OCI-LY7 (cell line): ENCODE data around the gene ABCC9. TPM values are rescaled to one million over a fixed set of nuclear protein-coding genes. Genes with fewer than 3 reads are reported as not detected.

ENCODE experiments used
- BruUV-seq: library from RNA; stranded (reverse); fragments of 400-500 nt; replicated peaks from 2 replicates; lab custom pipeline; 2021; lab: Mats Ljungman, UMichigan
- CTCF ChIA-PET: fragments of 300-600 bp; sonication (Branson Sonifier 250); formaldehyde crosslinking; loops from one replicate; lab custom pipeline; 2022; ENCODE audit warnings: antibody characterized with exemption; ENCODE audit not compliant: unreplicated experiment; lab: Charles Lee
- POLR2A ChIA-PET: fragments of 300-600 bp; sonication (Branson Sonifier 250); formaldehyde crosslinking; loops from one replicate; lab custom pipeline; 2022; ENCODE audit warnings: antibody characterized with exemption; lab: Charles Lee
- DNase-seq: peaks from one replicate; pipeline ENCODE4 v3.0.0-alpha.2; 2015; ENCODE audit warnings: low spot score
- H2AFZ ChIP-seq: fragments of 200-600 bp; sonication (generic), shearing (Covaris generic); 2 replicates; pipeline ENCODE4 v1.6.1; 2014; ENCODE audit warnings: mild to moderate bottlenecking, antibody characterized with exemption, low read length, moderate library complexity
- H3K27ac ChIP-seq: fragments of 200-600 bp; sonication (generic); 2 replicates; pipeline ENCODE4 v1.5.1; 2014; ENCODE audit warnings: mixed run types, low read depth, mild to moderate bottlenecking, moderate library complexity, low read length, inconsistent platforms; ENCODE audit not compliant: poor library complexity, severe bottlenecking
- H3K36me3 ChIP-seq: fragments of 200-600 bp; sonication (generic); 2 replicates; pipeline ENCODE4 v1.6.1; 2014; ENCODE audit warnings: mild to moderate bottlenecking, antibody characterized with exemption, low read length, moderate library complexity, mixed read lengths; ENCODE audit not compliant: insufficient read depth
- H3K4me1 ChIP-seq: fragments of 200-600 bp; sonication (generic); 2 replicates; pipeline ENCODE4 v1.5.1; 2014; ENCODE audit warnings: mild to moderate bottlenecking, low read length; ENCODE audit not compliant: insufficient read depth, poor library complexity, severe bottlenecking
- H3K4me2 ChIP-seq: fragments of 200-600 bp; sonication (generic); 2 replicates; pipeline ENCODE4 v1.6.1; 2014; ENCODE audit warnings: mild to moderate bottlenecking, low read length
- H3K4me3 ChIP-seq: fragments of 200-600 bp; sonication (generic); 2 replicates; pipeline ENCODE4 v1.5.1; 2014; ENCODE audit warnings: mild to moderate bottlenecking, low read depth, low read length; ENCODE audit not compliant: poor library complexity, severe bottlenecking
- H3K79me2 ChIP-seq: fragments of 200-600 bp; sonication (generic); 2 replicates; pipeline ENCODE4 v1.6.1; 2016; ENCODE audit warnings: low read depth, mild to moderate bottlenecking, low read length, moderate library complexity, mixed read lengths; ENCODE audit not compliant: insufficient read depth
- H3K9me2 ChIP-seq: fragments of 200-600 bp; sonication (generic); 2 replicates; pipeline ENCODE4 v1.6.1; 2016; ENCODE audit warnings: mild to moderate bottlenecking, low read length, mixed read lengths; ENCODE audit not compliant: insufficient read depth
- H3K9me3 ChIP-seq: fragments of 200-600 bp; sonication (generic); 2 replicates; pipeline ENCODE4 v1.6.1; 2014; ENCODE audit warnings: mild to moderate bottlenecking, mixed run types, low read length, mixed read lengths
- H4K20me1 ChIP-seq: fragments of 200-600 bp; sonication (generic); 2 replicates; pipeline ENCODE4 v1.6.1; 2014; ENCODE audit warnings: mild to moderate bottlenecking, antibody characterized with exemption, low read length, moderate library complexity, mixed read lengths; ENCODE audit not compliant: insufficient read depth
- EZH2phosphoT487 ChIP-seq: fragments of 200-600 bp; sonication (generic); IDR thresholded peaks from 2 replicates; pipeline ENCODE4 v1.6.1; 2018; ENCODE audit warnings: low read depth, borderline replicate concordance, mild to moderate bottlenecking, mixed run types, antibody characterized with exemption, low read length, moderate library complexity, mixed read lengths
- intact Hi-C: fragments of 100-400 bp; cut with micrococcal nuclease; formaldehyde crosslinking; loops from one replicate; pipeline ENCODE4 v1.10.0; 2022; ENCODE audit not compliant: unreplicated experiment
- total RNA-seq, 2 experiments: library from RNA; depleted of rRNA in 1 of 2; stranded (reverse); fragments of >200 nt in 1 of 2; shearing (Covaris generic) in 1 of 2; gene quantifications; 2 replicates each; pipeline ENCODE4 v1.2.3, GENCODE V29; 2014 to 2022
- TF ChIP-seq, protein P1 (sequence below): fragments of 200-600 bp; sonication (generic); conservative IDR thresholded peaks from 2 replicates; pipeline ENCODE4 v1.5.1; 2014; ENCODE audit warnings: mild to moderate bottlenecking, antibody characterized with exemption, low read length, moderate library complexity, mixed read lengths

ABCC9 gene
- total RNA-seq, 2 experiments from 2014 or later: not detected

DNA sequence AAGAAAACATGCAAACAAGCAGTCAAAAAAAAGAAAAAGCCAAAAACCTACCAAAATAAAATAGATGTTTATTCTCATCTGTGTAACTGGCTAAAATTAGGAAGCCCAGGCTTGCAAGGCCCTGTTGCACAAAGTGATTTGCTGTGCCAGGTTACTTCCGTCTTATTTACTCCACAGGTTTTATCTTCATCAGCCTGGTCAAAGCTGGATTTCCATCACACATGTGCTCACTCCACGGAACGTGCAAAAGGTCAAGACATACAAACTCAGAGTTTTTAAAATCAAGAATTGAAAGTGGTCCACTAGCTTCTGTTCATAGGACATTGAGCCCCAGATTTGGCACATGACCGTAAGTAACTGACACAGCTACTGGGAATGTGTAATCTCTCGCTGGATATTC is 181.5 kb downstream of the ABCC9 start:
- TF ChIP-seq, protein P1, sequence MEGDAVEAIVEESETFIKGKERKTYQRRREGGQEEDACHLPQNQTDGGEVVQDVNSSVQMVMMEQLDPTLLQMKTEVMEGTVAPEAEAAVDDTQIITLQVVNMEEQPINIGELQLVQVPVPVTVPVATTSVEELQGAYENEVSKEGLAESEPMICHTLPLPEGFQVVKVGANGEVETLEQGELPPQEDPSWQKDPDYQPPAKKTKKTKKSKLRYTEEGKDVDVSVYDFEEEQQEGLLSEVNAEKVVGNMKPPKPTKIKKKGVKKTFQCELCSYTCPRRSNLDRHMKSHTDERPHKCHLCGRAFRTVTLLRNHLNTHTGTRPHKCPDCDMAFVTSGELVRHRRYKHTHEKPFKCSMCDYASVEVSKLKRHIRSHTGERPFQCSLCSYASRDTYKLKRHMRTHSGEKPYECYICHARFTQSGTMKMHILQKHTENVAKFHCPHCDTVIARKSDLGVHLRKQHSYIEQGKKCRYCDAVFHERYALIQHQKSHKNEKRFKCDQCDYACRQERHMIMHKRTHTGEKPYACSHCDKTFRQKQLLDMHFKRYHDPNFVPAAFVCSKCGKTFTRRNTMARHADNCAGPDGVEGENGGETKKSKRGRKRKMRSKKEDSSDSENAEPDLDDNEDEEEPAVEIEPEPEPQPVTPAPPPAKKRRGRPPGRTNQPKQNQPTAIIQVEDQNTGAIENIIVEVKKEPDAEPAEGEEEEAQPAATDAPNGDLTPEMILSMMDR: no peak
- no peak for TF ChIP-seq EZH2phosphoT487
- CTCF ChIA-PET: no interaction called here

DNA sequence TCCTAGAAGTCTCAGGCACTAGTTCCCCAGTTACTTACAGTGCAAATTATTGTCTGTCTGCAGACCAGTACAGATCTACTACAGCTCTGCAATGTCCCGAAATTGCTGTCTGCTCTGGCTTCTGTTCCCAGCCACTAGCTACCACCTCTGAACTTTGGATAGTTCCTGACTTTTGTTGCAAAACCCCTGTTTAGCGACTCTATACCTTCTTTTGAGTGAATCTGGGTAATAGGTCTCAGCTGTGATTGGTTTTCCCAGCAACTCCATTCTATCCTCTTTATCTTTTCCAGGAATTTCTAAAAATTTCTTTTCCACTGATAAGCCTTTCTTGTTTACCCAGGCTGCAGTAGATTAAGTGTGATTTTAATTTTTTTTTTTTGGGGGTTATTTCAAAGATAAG is 183.5 kb downstream of the ABCC9 start:
- DNase-seq: no peak
- H3K9me3 ChIP-seq: no peaks in the 10 kb centered on the region
- intact Hi-C loops: no loop called here
- TF ChIP-seq, protein P1: no peak
- TF ChIP-seq EZH2phosphoT487: no peak
- H3K4me1 ChIP-seq: no peaks in the 10 kb centered on the region
- no peak overlapping the region for H3K27ac ChIP-seq
- no peaks in the 10 kb centered on the region for H4K20me1 ChIP-seq
- H3K79me2 ChIP-seq: no peaks in the 10 kb centered on the region
- ChIA-PET CTCF (no interaction called here), POLR2A (interaction anchor here (0.6 to 0.7 kb wide), 2 partner anchors 15 to 343 kb away, joined by 3 to 4 read pairs; no protein-coding TSS in a partner anchor)
- no peak overlapping the region for H2AFZ ChIP-seq
- H3K4me3 ChIP-seq: no peak overlapping the region
- no peaks in the 10 kb centered on the region for H3K9me2 ChIP-seq
- BruUV-seq: no TSS peak
- no peaks in the 10 kb centered on the region for H3K36me3 ChIP-seq
- no peak overlapping the region for H3K4me2 ChIP-seq

More for the DNA sequence above, 181.5 kb downstream of the ABCC9 start:
- Histone ChIP-seq H3K4me1 (no peaks in the 10 kb centered on the region), H3K9me2 (no peaks in the 10 kb centered on the region), H3K4me2 (no peak overlapping the region), H3K27ac (no peak overlapping the region), H3K9me3 (no peaks in the 10 kb centered on the region), H3K36me3 (no peaks in the 10 kb centered on the region), H3K79me2 (no peaks in the 10 kb centered on the region), H3K4me3 (no peak overlapping the region), H2AFZ (no peak overlapping the region), H4K20me1 (no peaks in the 10 kb centered on the region)
- intact Hi-C loops: no loop called here
- no peak for DNase-seq
- POLR2A ChIA-PET: no interaction called here
- no TSS peak for BruUV-seq

DNA sequence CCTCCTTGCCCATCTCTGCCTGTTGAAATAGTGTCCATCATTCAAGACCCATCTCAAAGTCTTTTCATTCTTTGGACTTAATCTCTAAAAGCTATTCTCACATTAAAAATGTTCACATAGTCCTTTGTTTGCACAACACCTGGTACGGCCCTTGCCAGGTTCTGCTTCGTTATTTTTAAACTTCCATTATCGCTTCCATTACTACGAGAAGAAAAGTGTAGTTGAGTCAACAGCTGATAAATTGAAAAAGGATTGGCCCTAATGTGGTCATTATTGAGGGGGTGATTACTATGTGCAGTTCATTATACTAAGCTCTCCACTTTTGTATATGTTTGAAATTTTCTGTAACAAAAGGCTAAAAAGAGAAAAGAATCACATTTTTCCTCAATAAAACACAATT is 184.5 kb downstream of the ABCC9 start:
- Histone ChIP-seq H3K4me2 (no peak overlapping the region), H3K9me2 (no peaks in the 10 kb centered on the region), H3K27ac (no peak overlapping the region), H4K20me1 (no peaks in the 10 kb centered on the region), H3K4me1 (no peaks in the 10 kb centered on the region), H3K9me3 (no peaks in the 10 kb centered on the region), H2AFZ (no peak overlapping the region), H3K4me3 (no peak overlapping the region), H3K36me3 (no peaks in the 10 kb centered on the region), H3K79me2 (no peaks in the 10 kb centered on the region)
- DNase-seq: no peak
- TF ChIP-seq, protein P1: no peak
- TF ChIP-seq EZH2phosphoT487: no peak
- BruUV-seq: no TSS peak
- CTCF ChIA-PET: no interaction called here
- POLR2A ChIA-PET: interaction anchor here (0.7 kb wide), 1 partner anchor 11 kb away, joined by 3 read pairs; no protein-coding TSS in a partner anchor
- intact Hi-C loops: no loop called here
